COR-L47 (cell line): Measurements from ENCODE around the gene SYNDIG1L.
"Not testable (repeated sequence)": the region's sequence is repeated elsewhere in the genome, so short reads cannot be mapped to it uniquely, and the experiment has no call there.

Source experiments
- DNase-seq: peaks from one replicate; lab custom pipeline; 2025; lab: John Stamatoyannopoulos, UW

The SYNDIG1L gene

GRCh38 chr14:74402401-74403251 lies 23.4 kb downstream of the SYNDIG1L start:
- DNase-seq: no peak

GRCh38 chr14:74401504-74402241 lies 24.3 kb downstream of the SYNDIG1L start:
- DNase-seq: no peak

GRCh38 chr14:74400919-74401503 lies 25.0 kb downstream of the SYNDIG1L start:
- DNase-seq: no peak

GRCh38 chr14:74400031-74400685 lies 25.9 kb downstream of the SYNDIG1L start:
- DNase-seq: no peak

GRCh38 chr14:74395094-74395493 lies 30.9 kb downstream of the SYNDIG1L start:
- DNase-seq: no peak

GRCh38 chr14:74394549-74394948 lies 31.5 kb downstream of the SYNDIG1L start:
- no peak for DNase-seq

GRCh38 chr14:74392616-74393570 lies 33.1 kb downstream of the SYNDIG1L start:
- no peak for DNase-seq

GRCh38 chr14:74391479-74391878 lies 34.5 kb downstream of the SYNDIG1L start:
- DNase-seq: no peak

- not testable (repeated sequence) for DNase-seq
These were observed 35.5 kb downstream of the SYNDIG1L start for GRCh38 chr14:74390505-74390904.

GRCh38 chr14:74389980-74390379 lies 36.0 kb downstream of the SYNDIG1L start:
- no peak for DNase-seq

GRCh38 chr14:74382231-74382630 lies 43.8 kb downstream of the SYNDIG1L start:
- DNase-seq: no peak

- not testable (repeated sequence) for DNase-seq
These were observed 44.4 kb downstream of the SYNDIG1L start for GRCh38 chr14:74381571-74381970.

- DNase-seq: no peak
These were observed 45.2 kb downstream of the SYNDIG1L start for GRCh38 chr14:74380845-74381244.

- no peak for DNase-seq
These were observed 45.8 kb downstream of the SYNDIG1L start for GRCh38 chr14:74380172-74380571.

GRCh38 chr14:74377976-74378690 lies 47.9 kb downstream of the SYNDIG1L start:
- DNase-seq: no peak

- DNase-seq: no peak
These were observed 57.6 kb downstream of the SYNDIG1L start for GRCh38 chr14:74368441-74368840.

GRCh38 chr14:74368026-74368425 lies 58.0 kb downstream of the SYNDIG1L start:
- no peak for DNase-seq

- DNase-seq: no peak
These were observed 61.6 kb downstream of the SYNDIG1L start for GRCh38 chr14:74364271-74364880.

- DNase-seq: peak; percentile 48
These were observed 63.6 kb downstream of the SYNDIG1L start for GRCh38 chr14:74362361-74362915.

- no peak for DNase-seq
These were observed 65.8 kb downstream of the SYNDIG1L start for GRCh38 chr14:74360163-74360562.
